Mesendoderm (in vitro differentiated cells): ENCODE measurements around the gene TTC34.

Source experiments
- DNase-seq: peaks from one replicate; pipeline ENCODE4 v3.0.0; 2013
- H2AK5ac ChIP-seq: 2 replicates; pipeline ENCODE4 v1.6.1; 2013; ENCODE audit warnings: low read length, inconsistent platforms
- H2BK120ac ChIP-seq: 2 replicates; pipeline ENCODE4 v1.6.1; 2013; ENCODE audit warnings: low read depth, mild to moderate bottlenecking, low read length, moderate library complexity, mixed read lengths
- H2BK15ac ChIP-seq: replicated peaks from 2 replicates; pipeline ENCODE4 v1.6.1; 2013; ENCODE audit warnings: low read depth, mild to moderate bottlenecking, moderate library complexity
- H2BK5ac ChIP-seq: 2 replicates; pipeline ENCODE4 v1.6.1; 2013; ENCODE audit warnings: low read length, inconsistent platforms
- H3K18ac ChIP-seq: 2 replicates; pipeline ENCODE4 v1.6.1; 2013; ENCODE audit warnings: mild to moderate bottlenecking, low read length, mixed read lengths
- H3K23ac ChIP-seq: one replicate; pipeline ENCODE4 v1.6.1; 2013; ENCODE audit warnings: low read length
- H3K27ac ChIP-seq: 2 replicates; pipeline ENCODE4 v1.5.1; 2013; ENCODE audit warnings: low read depth, mild to moderate bottlenecking, inconsistent platforms, low read length, moderate library complexity
- H3K27me3 ChIP-seq: 2 replicates; pipeline ENCODE4 v1.6.1; 2013; ENCODE audit warnings: low read length, control low read depth, mild to moderate bottlenecking, inconsistent platforms; ENCODE audit not compliant: insufficient read depth, poor library complexity
- H3K36me3 ChIP-seq: 2 replicates; pipeline ENCODE4 v1.6.1; 2013; ENCODE audit warnings: low read length, inconsistent platforms; ENCODE audit not compliant: control insufficient read depth, insufficient read depth
- H3K4ac ChIP-seq: one replicate; pipeline ENCODE4 v1.6.1; 2013; ENCODE audit warnings: low read depth, mild to moderate bottlenecking, low read length, moderate library complexity
- H3K4me1 ChIP-seq: 2 replicates; pipeline ENCODE4 v1.6.1; 2013; ENCODE audit warnings: low read depth, low read length, inconsistent platforms; ENCODE audit not compliant: control insufficient read depth
- H3K4me2 ChIP-seq: 2 replicates; pipeline ENCODE4 v1.6.1; 2013; ENCODE audit warnings: low read length
- H3K4me3 ChIP-seq: 2 replicates; pipeline ENCODE4 v1.5.1; 2013; ENCODE audit warnings: mild to moderate bottlenecking, low read length
- H3K56ac ChIP-seq: one replicate; pipeline ENCODE4 v1.6.1; 2013; ENCODE audit warnings: low read length
- H3K79me1 ChIP-seq: 2 replicates; pipeline ENCODE4 v1.6.1; 2013; ENCODE audit warnings: low read length, inconsistent platforms
- H3K79me2 ChIP-seq: 2 replicates; pipeline ENCODE4 v1.6.1; 2013; ENCODE audit warnings: mild to moderate bottlenecking, low read length; ENCODE audit not compliant: control insufficient read depth, insufficient read depth
- H3K9ac ChIP-seq: 2 replicates; pipeline ENCODE4 v1.6.1; 2013; ENCODE audit warnings: low read length, inconsistent platforms
- H4K5ac ChIP-seq: one replicate; pipeline ENCODE4 v1.6.1; 2013; ENCODE audit warnings: low read length
- H4K8ac ChIP-seq: one replicate; pipeline ENCODE4 v1.6.1; 2013; ENCODE audit warnings: low read depth, mild to moderate bottlenecking, control low read depth, low read length, moderate library complexity
- WGBS: extraction: QIAGEN DNeasy Blood & Tissue Kit; methylation state at CpG from one replicate; pipeline ENCODE4 v1.1.7; 2013; ENCODE audit warnings: low lambda C conversion rate, missing lambda C conversion rate; ENCODE audit not compliant: insufficient coverage; ENCODE audit errors: extremely low coverage; 5-methylcytosine and 5-hydroxymethylcytosine counted together

Gene TTC34

DNA sequence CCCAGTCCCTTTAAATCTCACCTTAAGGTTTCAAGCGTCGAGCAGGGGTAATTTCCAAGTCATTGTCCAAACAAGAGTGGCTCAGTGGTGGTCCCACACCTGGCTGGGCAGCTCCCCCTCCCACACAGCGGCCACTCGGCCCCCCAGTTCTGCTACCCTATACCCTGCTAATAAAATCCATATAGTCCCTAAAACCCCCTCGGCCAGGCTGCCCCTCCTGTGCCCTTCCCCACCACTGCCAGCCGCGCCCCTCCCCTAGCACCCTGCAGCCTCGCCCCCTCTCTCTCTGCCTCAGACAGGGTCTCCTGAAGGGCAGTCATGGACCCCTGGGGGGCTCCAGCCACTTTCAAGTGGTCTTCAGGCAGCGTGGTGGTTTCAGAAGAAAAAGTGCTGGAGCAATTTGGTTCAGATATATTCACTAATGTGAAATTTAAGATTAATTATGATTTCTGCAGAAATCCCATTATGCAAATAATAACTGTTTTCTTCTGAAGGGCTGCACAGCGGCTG is 34.2 kb upstream of the TTC34 start:
- Histone ChIP-seq H2BK15ac (no peak overlapping the region), H3K27ac (no peak overlapping the region), H2BK5ac (no peak overlapping the region), H3K27me3 (no peaks in the 10 kb centered on the region), H3K4me1 (no peaks in the 10 kb centered on the region), H3K79me1 (no peaks in the 10 kb centered on the region), H4K5ac (no peak overlapping the region), H3K79me2 (no peaks in the 10 kb centered on the region), H3K4me3 (no peak overlapping the region), H3K4ac (no peak overlapping the region), H3K4me2 (no peak overlapping the region), H2BK120ac (no peak overlapping the region), H3K9ac (no peak overlapping the region), H3K56ac (no peak overlapping the region), H3K18ac (no peak overlapping the region), H4K8ac (no peak overlapping the region), H2AK5ac (no peak overlapping the region), H3K23ac (no peak overlapping the region), H3K36me3 (no peaks in the 10 kb centered on the region)
- DNase-seq: no peak
- no CpG with 5 or more reads among the region's 10 CpGs for WGBS

- no peak overlapping the region for H3K4me3 ChIP-seq
- no peak overlapping the region for H3K4me2 ChIP-seq
- no peak for DNase-seq
- H4K8ac ChIP-seq: no peak overlapping the region
- no peak overlapping the region for H3K23ac ChIP-seq
- H3K27me3 ChIP-seq: no peaks in the 10 kb centered on the region
- no peaks in the 10 kb centered on the region for H3K4me1 ChIP-seq
- no peak overlapping the region for H3K27ac ChIP-seq
- H3K36me3 ChIP-seq: no peaks in the 10 kb centered on the region
- no peak overlapping the region for H2AK5ac ChIP-seq
- no peak overlapping the region for H2BK120ac ChIP-seq
- H3K56ac ChIP-seq: no peak overlapping the region
- no peaks in the 10 kb centered on the region for H3K79me1 ChIP-seq
- WGBS: no CpG with 5 or more reads among the region's 27 CpGs
- H3K18ac ChIP-seq: no peak overlapping the region
- H2BK5ac ChIP-seq: no peak overlapping the region
- no peak overlapping the region for H2BK15ac ChIP-seq
- no peak overlapping the region for H3K9ac ChIP-seq
- H3K4ac ChIP-seq: no peak overlapping the region
- no peak overlapping the region for H4K5ac ChIP-seq
- H3K79me2 ChIP-seq: no peaks in the 10 kb centered on the region
Measured at GRCh38 chr1:2834741-2835564, 33.5 kb upstream of the TTC34 start.

DNA sequence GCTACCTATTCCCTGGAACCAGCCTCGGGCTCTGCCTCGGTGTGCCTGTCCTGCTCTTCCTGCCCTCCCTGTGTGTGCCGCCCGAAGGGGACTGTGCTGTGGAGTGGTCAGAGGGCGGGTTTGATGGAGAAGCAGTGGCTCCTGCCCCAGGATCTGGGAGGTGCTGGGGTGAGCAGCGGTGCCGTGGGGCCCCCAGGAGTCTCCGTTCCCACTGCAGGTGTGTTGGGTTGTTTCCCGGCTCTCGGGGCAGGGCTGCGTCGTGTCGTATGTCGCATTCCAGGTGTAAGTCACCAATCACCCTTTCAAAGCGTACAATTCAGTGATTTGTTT is 32.6 kb upstream of the TTC34 start:
- Histone ChIP-seq H2BK15ac (no peak overlapping the region), H3K79me2 (no peaks in the 10 kb centered on the region), H2BK120ac (no peak overlapping the region), H3K4me3 (no peak overlapping the region), H3K4me1 (no peaks in the 10 kb centered on the region), H3K23ac (no peak overlapping the region), H3K4ac (no peak overlapping the region), H4K5ac (no peak overlapping the region), H3K4me2 (no peak overlapping the region), H3K27me3 (no peaks in the 10 kb centered on the region), H3K36me3 (no peaks in the 10 kb centered on the region), H2BK5ac (no peak overlapping the region), H3K9ac (no peak overlapping the region), H2AK5ac (no peak overlapping the region), H3K79me1 (no peaks in the 10 kb centered on the region), H3K56ac (no peak overlapping the region), H4K8ac (no peak overlapping the region), H3K18ac (no peak overlapping the region), H3K27ac (no peak overlapping the region)
- WGBS: no CpG with 5 or more reads among the region's 15 CpGs
- no peak for DNase-seq

GRCh38 chr1:2833454-2834145 is 32.1 kb upstream of the TTC34 start:
- Histone ChIP-seq H3K23ac (no peak overlapping the region), H3K79me1 (no peaks in the 10 kb centered on the region), H3K4me1 (no peaks in the 10 kb centered on the region), H3K27me3 (no peaks in the 10 kb centered on the region), H4K5ac (no peak overlapping the region), H4K8ac (no peak overlapping the region), H3K4me2 (no peak overlapping the region), H3K4ac (no peak overlapping the region), H3K18ac (no peak overlapping the region), H3K36me3 (no peaks in the 10 kb centered on the region), H2BK15ac (no peak overlapping the region), H3K79me2 (no peaks in the 10 kb centered on the region), H3K4me3 (no peak overlapping the region), H2AK5ac (no peak overlapping the region), H3K56ac (no peak overlapping the region), H2BK120ac (no peak overlapping the region), H2BK5ac (no peak overlapping the region), H3K27ac (no peak overlapping the region), H3K9ac (no peak overlapping the region)
- no peak for DNase-seq
- WGBS: no CpG with 5 or more reads among the region's 20 CpGs

DNA sequence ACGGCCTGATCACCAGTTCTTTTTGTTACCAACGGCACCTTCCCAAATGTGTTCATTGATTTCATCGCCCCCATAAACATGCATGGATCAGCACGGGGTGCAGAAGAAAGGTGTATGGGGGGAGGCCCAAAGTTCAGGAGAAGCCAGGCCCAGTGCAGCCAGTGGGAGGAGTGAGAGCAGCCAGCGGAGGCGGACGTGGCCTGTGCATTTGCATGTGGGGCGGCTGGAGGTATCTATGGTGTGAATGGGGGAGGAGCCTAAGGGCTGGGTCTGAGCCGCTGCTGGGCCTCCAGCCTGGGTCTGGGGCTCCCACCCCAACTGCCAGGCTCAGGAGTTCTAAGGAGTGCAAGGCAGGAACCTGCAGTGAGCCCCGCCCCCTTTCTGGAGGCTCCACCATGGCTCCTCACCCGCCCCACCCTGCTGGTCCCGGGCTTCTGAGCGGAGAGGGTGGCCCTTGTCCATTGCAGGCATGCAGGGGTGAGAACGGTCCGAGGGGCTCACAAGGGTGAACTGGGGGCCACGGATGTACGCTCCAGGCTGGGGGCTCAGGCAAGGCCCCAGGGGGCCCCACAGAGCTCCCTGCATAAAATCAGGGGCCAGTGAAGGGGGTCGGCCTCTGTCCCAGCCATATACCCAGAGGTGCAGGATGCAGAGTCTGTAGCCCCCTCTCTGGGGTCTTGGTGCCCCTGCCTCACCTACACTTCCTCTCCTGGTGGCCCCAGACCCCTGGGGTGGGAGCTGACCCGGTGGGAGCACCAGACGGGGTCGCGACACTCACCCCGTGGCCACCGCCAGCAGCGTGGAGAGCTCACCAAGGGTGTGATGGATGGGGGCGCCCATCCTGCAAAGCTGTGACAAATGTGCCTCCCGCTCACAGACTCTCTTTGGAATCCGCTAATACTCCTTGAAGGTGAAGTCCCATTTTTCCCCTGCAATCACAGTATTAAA is 31.3 kb upstream of the TTC34 start:
- Histone ChIP-seq H3K4me3 (no peak overlapping the region), H4K5ac (no peak overlapping the region), H2BK15ac (no peak overlapping the region), H3K4ac (no peak overlapping the region), H3K27me3 (no peaks in the 10 kb centered on the region), H3K27ac (no peak overlapping the region), H3K56ac (no peak overlapping the region), H3K23ac (no peak overlapping the region), H3K4me2 (no peak overlapping the region), H3K4me1 (no peaks in the 10 kb centered on the region), H2BK5ac (no peak overlapping the region), H3K36me3 (no peaks in the 10 kb centered on the region), H2AK5ac (no peak overlapping the region), H2BK120ac (no peak overlapping the region), H3K79me2 (no peaks in the 10 kb centered on the region), H4K8ac (no peak overlapping the region), H3K18ac (no peak overlapping the region), H3K79me1 (no peaks in the 10 kb centered on the region), H3K9ac (no peak overlapping the region)
- WGBS: no CpG with 5 or more reads among the region's 28 CpGs
- DNase-seq: no peak
